GM19043 (cell line): ENCODE data around the gene KLK5.
"Not testable (repeated sequence)": the region's sequence is repeated elsewhere in the genome, so short reads cannot be mapped to it uniquely, and the experiment has no call there.

ENCODE experiments used
- ATAC-seq: cut with Tn5 transposase; IDR thresholded peaks from one replicate; pipeline ENCODE4 v1.9.1; 2021; ENCODE audit warnings: low read depth; ENCODE audit not compliant: unreplicated experiment

The KLK5 gene

GRCh38 chr19:50969810-50970209 lies 17.0 kb upstream of the KLK5 start:
- not testable (repeated sequence) for ATAC-seq

- no peak for ATAC-seq
Measured at GRCh38 chr19:50969413-50969760, 16.5 kb upstream of the KLK5 start, which contains the start of gene KLK6. KLK6 (minus strand) TSS chr19:50969591; CDS start chr19:50968104, 1,487 bp downstream.

GRCh38 chr19:50968716-50969412 lies 16.0 kb upstream of the KLK5 start:
- ATAC-seq = no peak

GRCh38 chr19:50967929-50968715 lies 15.3 kb upstream of the KLK5 start:
- ATAC-seq = no peak

- no peak for ATAC-seq
Measured at GRCh38 chr19:50964266-50964665, 11.4 kb upstream of the KLK5 start.

- no peak for ATAC-seq
Measured at GRCh38 chr19:50963381-50963780, 10.5 kb upstream of the KLK5 start.

- ATAC-seq = no peak
Measured at GRCh38 chr19:50962245-50962644, 9.4 kb upstream of the KLK5 start.

GRCh38 chr19:50959731-50960500 lies 7.1 kb upstream of the KLK5 start:
- ATAC-seq = no peak

GRCh38 chr19:50957587-50957986 lies 4.7 kb upstream of the KLK5 start:
- no peak for ATAC-seq

- no peak for ATAC-seq
Measured at GRCh38 chr19:50949861-50950260, 3.0 kb downstream of the KLK5 start.

- ATAC-seq = no peak
Measured at GRCh38 chr19:50947123-50947522, 5.7 kb downstream of the KLK5 start.

- ATAC-seq = no peak
Measured at GRCh38 chr19:50944795-50945194, 8.0 kb downstream of the KLK5 start.

- ATAC-seq = no peak
Measured at GRCh38 chr19:50943074-50943828, 9.6 kb downstream of the KLK5 start.

- no peak for ATAC-seq
Measured at GRCh38 chr19:50939596-50939995, 13.2 kb downstream of the KLK5 start.

- ATAC-seq = no peak
Measured at GRCh38 chr19:50933640-50934039, 19.2 kb downstream of the KLK5 start.

GRCh38 chr19:50932690-50933083 lies 20.2 kb downstream of the KLK5 start:
- ATAC-seq = no peak

- ATAC-seq = no peak
Measured at GRCh38 chr19:50932018-50932689, 20.7 kb downstream of the KLK5 start.

GRCh38 chr19:50931023-50931422 lies 21.8 kb downstream of the KLK5 start:
- ATAC-seq = no peak

- ATAC-seq = no peak
Measured at GRCh38 chr19:50928831-50929230, 24.0 kb downstream of the KLK5 start.

GRCh38 chr19:50926144-50926543 lies 26.7 kb downstream of the KLK5 start:
- no peak for ATAC-seq
